OCI-LY3 (cell line): ENCODE results near the gene NKX1-2.

Experiments
- EZH2phosphoT487 ChIP-seq: fragments of 200-600 bp; shearing (Covaris generic); IDR thresholded peaks from 2 replicates; pipeline ENCODE4 v1.6.1; 2018; ENCODE audit warnings: antibody characterized with exemption, mixed run types, low read depth
- TF ChIP-seq, protein P1 (sequence below): fragments of 200-600, 300-600 bp; sonication (generic); IDR thresholded peaks from 2 replicates; pipeline ENCODE4 v1.5.1; 2014; ENCODE audit warnings: antibody characterized with exemption, low read length, low read depth

DNA sequence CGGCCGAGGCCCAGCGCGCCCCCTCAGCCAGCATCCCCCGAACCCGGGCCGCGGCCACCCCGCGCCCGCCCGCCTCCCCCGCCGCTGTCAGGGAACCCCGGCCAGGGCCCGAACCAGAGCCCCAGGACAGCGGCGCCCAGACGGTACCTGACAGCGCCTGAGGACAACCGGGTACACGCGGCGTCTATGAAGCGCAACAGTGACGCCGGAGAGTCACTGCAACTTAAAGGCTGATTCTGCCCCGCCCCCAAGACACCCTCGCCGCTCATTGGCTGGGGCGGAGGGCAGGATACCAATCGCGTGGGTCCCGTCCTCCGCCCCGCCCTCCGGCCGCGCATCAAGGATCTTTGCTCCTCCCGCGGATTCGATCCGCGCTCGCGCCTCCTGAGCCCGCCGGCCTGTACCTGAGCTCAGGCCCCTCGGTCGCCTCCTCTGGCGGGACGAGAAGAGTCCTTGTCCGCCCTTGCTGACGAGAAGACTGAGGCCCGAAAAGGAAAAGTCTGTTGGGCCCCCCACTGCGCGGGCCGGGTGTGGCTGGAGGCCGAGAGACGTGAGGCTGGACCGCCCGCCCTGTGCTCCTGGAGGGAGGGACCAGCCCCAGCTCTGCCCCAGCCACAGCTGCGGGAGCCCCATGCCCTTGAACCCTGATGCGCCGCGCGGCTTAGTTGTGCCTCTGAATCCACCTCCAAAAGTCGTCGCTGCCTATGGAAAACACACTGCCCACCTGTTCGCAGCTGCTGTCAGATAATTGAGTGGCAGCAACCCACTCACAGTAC lies 30.9 kb downstream of the NKX1-2 start, which contains the start of gene OAT:
- TF ChIP-seq, protein P1, sequence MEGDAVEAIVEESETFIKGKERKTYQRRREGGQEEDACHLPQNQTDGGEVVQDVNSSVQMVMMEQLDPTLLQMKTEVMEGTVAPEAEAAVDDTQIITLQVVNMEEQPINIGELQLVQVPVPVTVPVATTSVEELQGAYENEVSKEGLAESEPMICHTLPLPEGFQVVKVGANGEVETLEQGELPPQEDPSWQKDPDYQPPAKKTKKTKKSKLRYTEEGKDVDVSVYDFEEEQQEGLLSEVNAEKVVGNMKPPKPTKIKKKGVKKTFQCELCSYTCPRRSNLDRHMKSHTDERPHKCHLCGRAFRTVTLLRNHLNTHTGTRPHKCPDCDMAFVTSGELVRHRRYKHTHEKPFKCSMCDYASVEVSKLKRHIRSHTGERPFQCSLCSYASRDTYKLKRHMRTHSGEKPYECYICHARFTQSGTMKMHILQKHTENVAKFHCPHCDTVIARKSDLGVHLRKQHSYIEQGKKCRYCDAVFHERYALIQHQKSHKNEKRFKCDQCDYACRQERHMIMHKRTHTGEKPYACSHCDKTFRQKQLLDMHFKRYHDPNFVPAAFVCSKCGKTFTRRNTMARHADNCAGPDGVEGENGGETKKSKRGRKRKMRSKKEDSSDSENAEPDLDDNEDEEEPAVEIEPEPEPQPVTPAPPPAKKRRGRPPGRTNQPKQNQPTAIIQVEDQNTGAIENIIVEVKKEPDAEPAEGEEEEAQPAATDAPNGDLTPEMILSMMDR, result no peak
- no peak for TF ChIP-seq EZH2phosphoT487
